A549 (cell line): ENCODE results near the gene RASSF4. TPM values are rescaled to one million over a fixed set of nuclear protein-coding genes. Genes with fewer than 3 reads are reported as not detected.

Experiments used
- ATAC-seq, 2 experiments: fragments of 200-7000 bp in 1 of 2; fragments of >200 bp in 1 of 2; cut with Nextera tagmentation in 1 of 2; cut with Tn5 transposase in 1 of 2; 3 replicates each; pipeline versions ENCODE4 v1.8.0 to v1.9.1; 2018 to 2020; ENCODE audit warnings: mild to moderate bottlenecking in 1 of 2, moderate library complexity in 1 of 2
- CTCF ChIA-PET: fragments of 300-600 bp; sonication (Branson Sonifier 250); formaldehyde crosslinking; extraction: SDS; loops from one replicate; lab custom pipeline; 2021; ENCODE audit warnings: antibody characterized with exemption, inconsistent platforms; lab: Yijun Ruan, JAX
- POLR2A ChIA-PET: fragments of 350-600 bp; formaldehyde crosslinking; extraction: SDS; loops from one replicate; lab custom pipeline; 2021; ENCODE audit warnings: antibody characterized with exemption, inconsistent platforms; lab: Yijun Ruan, JAX
- DNase-seq, 2 experiments: peaks; one replicate each; pipeline versions ENCODE4 v3.0.0 to v3.0.0-alpha.2; 2011 to 2016; ENCODE audit warnings: low read depth in 1 of 2, low spot score in 1 of 2
- FAIRE-seq: peaks from 2 replicates; lab custom pipeline; 2011; peaks lifted over from hg19 to GRCh38; lab: Jason Lieb, UNC
- H3K27ac ChIP-seq, 2 experiments: fragments of >200 bp; sonication (Bioruptor Twin); formaldehyde crosslinking; 3 replicates each; pipeline ENCODE4 v1.5.1; 2016 to 2017
- H3K4me1 ChIP-seq: fragments of >200 bp; sonication (Bioruptor Twin); formaldehyde crosslinking; 3 replicates; pipeline ENCODE4 v1.6.1; 2016
- H3K4me2 ChIP-seq: fragments of >200 bp; sonication (Bioruptor Twin); formaldehyde crosslinking; 3 replicates; pipeline ENCODE4 v1.6.1; 2016
- H3K4me3 ChIP-seq: fragments of >200 bp; sonication (Bioruptor Twin); formaldehyde crosslinking; 3 replicates; pipeline ENCODE4 v1.5.1; 2016
- H3K9me3 ChIP-seq: fragments of >200 bp; sonication (Bioruptor Twin); formaldehyde crosslinking; 3 replicates; pipeline ENCODE4 v1.6.1; 2016
- CBX2 ChIP-seq: fragments of 200-600 bp; sonication (generic); IDR thresholded peaks from 2 replicates; pipeline ENCODE4 v1.6.1; 2016; ENCODE audit warnings: low read depth, mild to moderate bottlenecking, borderline replicate concordance
- CBX8 ChIP-seq: fragments of 200-600 bp; sonication (generic); IDR thresholded peaks from 2 replicates; pipeline ENCODE4 v1.6.1; 2016
- CHD2 ChIP-seq: fragments of 150-350 bp; IDR thresholded peaks from 2 replicates; pipeline ENCODE4 v1.6.1; 2014; ENCODE audit warnings: low read length; ENCODE audit not compliant: partially characterized antibody
- CHD4 ChIP-seq: fragments of 200-600 bp; sonication (generic); IDR thresholded peaks from 2 replicates; pipeline ENCODE4 v1.6.1; 2016; ENCODE audit warnings: antibody characterized with exemption, mild to moderate bottlenecking, borderline replicate concordance
- EHMT2 ChIP-seq: fragments of 200-600 bp; sonication (generic); IDR thresholded peaks from 2 replicates; pipeline ENCODE4 v1.6.1; 2016; ENCODE audit warnings: antibody characterized with exemption, low read depth, mild to moderate bottlenecking, moderate library complexity
- EP300 ChIP-seq, 2 experiments: fragments of >200 bp; sonication (Bioruptor Twin); formaldehyde crosslinking; IDR thresholded peaks; 2 replicates in 1 of 2; 3 replicates in 1 of 2; pipeline ENCODE4 v1.6.1; 2016 to 2017
- HEYL ChIP-seq: fragments of 250-450 bp; sonication (Bioruptor Pico); IDR thresholded peaks from 2 replicates; pipeline ENCODE4 v1.8.0; 2021; ENCODE audit warnings: mild to moderate bottlenecking, moderate library complexity
- HOXB13 ChIP-seq: fragments of 250-450 bp; sonication (Bioruptor Pico); IDR thresholded peaks from 2 replicates; pipeline ENCODE4 v1.5.0; 2020; ENCODE audit warnings: low read depth, mild to moderate bottlenecking, moderate library complexity
- JUN ChIP-seq, 2 experiments: fragments of >200 bp; sonication (Bioruptor Twin); formaldehyde crosslinking; IDR thresholded peaks; 2 replicates in 1 of 2; 3 replicates in 1 of 2; pipeline ENCODE4 v1.6.1; 2016 to 2017
- KDM1A ChIP-seq: fragments of 200-600 bp; sonication (generic); IDR thresholded peaks from 2 replicates; pipeline ENCODE4 v1.6.1; 2016; ENCODE audit warnings: low read depth, mild to moderate bottlenecking
- KDM5A ChIP-seq: fragments of 200-600 bp; sonication (generic); IDR thresholded peaks from 2 replicates; pipeline ENCODE4 v1.6.1; 2016; ENCODE audit warnings: antibody characterized with exemption, mild to moderate bottlenecking
- MAZ ChIP-seq: fragments of 150-350 bp; IDR thresholded peaks from 2 replicates; pipeline ENCODE4 v1.6.1; 2014; ENCODE audit warnings: antibody characterized with exemption, low read depth, low read length, borderline replicate concordance
- NFE2L2 ChIP-seq: fragments of 150-350 bp; conservative IDR thresholded peaks from 2 replicates; pipeline ENCODE4 v1.6.1; 2014; ENCODE audit warnings: low read length
- NPAS2 ChIP-seq: fragments of 250-450 bp; sonication (Bioruptor Pico); IDR thresholded peaks from 2 replicates; pipeline ENCODE4 v1.8.0; 2022; ENCODE audit warnings: mild to moderate bottlenecking, moderate library complexity, borderline replicate concordance
- POLR2A ChIP-seq: IDR thresholded peaks from 2 replicates; pipeline ENCODE4 v1.6.1; 2012; ENCODE audit warnings: mild to moderate bottlenecking, low read length
- RAD21 ChIP-seq, 2 experiments: fragments of >200 bp in 1 of 2; sonication (Bioruptor Twin) in 1 of 2; formaldehyde crosslinking in 1 of 2; IDR thresholded peaks in 1 of 2; conservative IDR thresholded peaks in 1 of 2; 2 replicates in 1 of 2; 3 replicates in 1 of 2; pipeline ENCODE4 v1.6.1; 2012 to 2018; ENCODE audit warnings: inconsistent platforms in 1 of 2
- RCOR1 ChIP-seq: fragments of 150-350 bp; IDR thresholded peaks from 2 replicates; pipeline ENCODE4 v1.6.1; 2014; ENCODE audit warnings: antibody characterized with exemption, low read length, low read depth
- RFX5 ChIP-seq: fragments of 450-650 bp; IDR thresholded peaks from 2 replicates; pipeline ENCODE4 v1.7.1; 2014; ENCODE audit warnings: antibody characterized with exemption, mild to moderate bottlenecking, moderate library complexity
- RNF2 ChIP-seq: fragments of 200-600 bp; sonication (generic); IDR thresholded peaks from 2 replicates; pipeline ENCODE4 v1.6.1; 2016; ENCODE audit warnings: low read depth, mild to moderate bottlenecking, antibody characterized with exemption, moderate library complexity, borderline replicate concordance
- SMC3 ChIP-seq: fragments of >200 bp; sonication (Bioruptor Twin); formaldehyde crosslinking; IDR thresholded peaks from 3 replicates; pipeline ENCODE4 v1.6.1; 2018; ENCODE audit warnings: inconsistent platforms
- ZFP36 ChIP-seq: fragments of 450-650 bp; IDR thresholded peaks from 2 replicates; pipeline ENCODE4 v1.6.1; 2014; ENCODE audit warnings: borderline replicate concordance; ENCODE audit not compliant: partially characterized antibody
- ZNF302 ChIP-seq: fragments of 250-450 bp; sonication (Bioruptor Pico); IDR thresholded peaks from 2 replicates; pipeline ENCODE4 v1.9.0; 2021; ENCODE audit warnings: inconsistent platforms, mild to moderate bottlenecking, moderate library complexity
- WGBS: methylation state at CpG from one replicate; pipeline ENCODE4 v1.1.6; 2017; ENCODE audit errors: missing lambda C conversion rate; 5-methylcytosine and 5-hydroxymethylcytosine counted together
- polyA plus RNA-seq, 4 experiments: library from polyadenylated mRNA; depleted of rRNA in 3 of 4; stranded (reverse); fragments of >200 nt; fragmentation: RNase III in 1 of 4; extraction: RNeasy Plus Mini Kit Qiagen cat#74134 plus additional on column Dnase treatment in 1 of 4; gene quantifications; 2 replicates in 3 of 4; 3 replicates in 1 of 4; pipeline ENCODE4 v1.2.3, GENCODE V29; 2011 to 2017
- TF ChIP-seq, protein P1 (sequence below): fragments of 250-450 bp; sonication (Bioruptor Pico); IDR thresholded peaks from 2 replicates; pipeline ENCODE4 v1.5.0; 2020; ENCODE audit warnings: low read depth, mild to moderate bottlenecking, moderate library complexity
- TF ChIP-seq, protein P2 (sequence below): fragments of 450-650 bp; IDR thresholded peaks from 2 replicates; pipeline ENCODE4 v1.6.1; 2014; ENCODE audit warnings: antibody characterized with exemption
- TF ChIP-seq, protein P3 (sequence below): IDR thresholded peaks from 2 replicates; pipeline ENCODE4 v1.6.1; 2012
- TF ChIP-seq, protein P4 (sequence below): IDR thresholded peaks from 2 replicates; pipeline ENCODE4 v1.6.1; 2012; ENCODE audit warnings: low read depth, borderline replicate concordance
- TF ChIP-seq, protein P5 (sequence below): fragments of >200 bp; sonication (Bioruptor Twin); formaldehyde crosslinking; IDR thresholded peaks from 3 replicates; pipeline ENCODE4 v1.6.1; 2016

RASSF4 gene
- polyA plus RNA-seq, 2 of the 4 experiments (the other 2 are of a cell fraction): 1.9 to 2.2 TPM

DNA sequence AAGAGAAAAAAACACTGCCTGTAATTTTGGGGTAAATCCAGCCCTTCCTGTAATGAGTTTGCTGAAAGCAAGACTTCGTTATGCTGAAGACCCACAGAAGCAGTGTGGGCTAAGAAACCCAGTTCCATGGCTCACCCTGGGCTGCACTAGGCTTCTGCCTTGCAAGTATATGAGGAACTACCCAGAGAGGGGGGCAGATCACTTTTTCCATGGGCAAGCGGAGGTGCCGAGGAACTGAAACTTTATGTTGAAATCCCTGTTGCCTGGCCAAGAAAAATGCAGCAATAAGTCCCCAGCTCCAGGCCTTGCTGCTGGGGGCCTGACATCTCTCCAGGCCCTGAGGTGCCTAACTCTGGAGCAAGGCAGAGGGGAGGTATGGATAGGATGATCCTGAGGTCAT is 8.5 kb downstream of the RASSF4 start:
- H3K4me1 ChIP-seq: peaks cover 7% of the 10 kb centered on the region; the same call in 2 of the 3 replicates
- H3K9me3 ChIP-seq: no peaks in the 10 kb centered on the region
- TF ChIP-seq RFX5 (no peak), RCOR1 (no peak), MAZ (no peak), NPAS2 (no peak)
- TF ChIP-seq, protein P1, sequence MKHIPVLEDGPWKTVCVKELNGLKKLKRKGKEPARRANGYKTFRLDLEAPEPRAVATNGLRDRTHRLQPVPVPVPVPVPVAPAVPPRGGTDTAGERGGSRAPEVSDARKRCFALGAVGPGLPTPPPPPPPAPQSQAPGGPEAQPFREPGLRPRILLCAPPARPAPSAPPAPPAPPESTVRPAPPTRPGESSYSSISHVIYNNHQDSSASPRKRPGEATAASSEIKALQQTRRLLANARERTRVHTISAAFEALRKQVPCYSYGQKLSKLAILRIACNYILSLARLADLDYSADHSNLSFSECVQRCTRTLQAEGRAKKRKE: no peak
- ChIA-PET CTCF (interaction anchor here (1.0 to 5.3 kb wide), 5 partner anchors 13 to 282 kb away, joined by 3 to 29 read pairs (median 4); no protein-coding TSS in a partner anchor), POLR2A (interaction anchor here (1.9 kb wide), 1 partner anchor 11 kb away, joined by 6 read pairs; the partner anchor contains the start of gene DEPP1)
- no peak for FAIRE-seq
- H3K27ac ChIP-seq: no peak overlapping the region
- ATAC-seq: no peak
- 83% methylated on average over 3 of the region's 3 CpGs for WGBS
- no peak overlapping the region for H3K4me3 ChIP-seq
- H3K4me2 ChIP-seq: no peak overlapping the region
- DNase-seq: no peak

DNA sequence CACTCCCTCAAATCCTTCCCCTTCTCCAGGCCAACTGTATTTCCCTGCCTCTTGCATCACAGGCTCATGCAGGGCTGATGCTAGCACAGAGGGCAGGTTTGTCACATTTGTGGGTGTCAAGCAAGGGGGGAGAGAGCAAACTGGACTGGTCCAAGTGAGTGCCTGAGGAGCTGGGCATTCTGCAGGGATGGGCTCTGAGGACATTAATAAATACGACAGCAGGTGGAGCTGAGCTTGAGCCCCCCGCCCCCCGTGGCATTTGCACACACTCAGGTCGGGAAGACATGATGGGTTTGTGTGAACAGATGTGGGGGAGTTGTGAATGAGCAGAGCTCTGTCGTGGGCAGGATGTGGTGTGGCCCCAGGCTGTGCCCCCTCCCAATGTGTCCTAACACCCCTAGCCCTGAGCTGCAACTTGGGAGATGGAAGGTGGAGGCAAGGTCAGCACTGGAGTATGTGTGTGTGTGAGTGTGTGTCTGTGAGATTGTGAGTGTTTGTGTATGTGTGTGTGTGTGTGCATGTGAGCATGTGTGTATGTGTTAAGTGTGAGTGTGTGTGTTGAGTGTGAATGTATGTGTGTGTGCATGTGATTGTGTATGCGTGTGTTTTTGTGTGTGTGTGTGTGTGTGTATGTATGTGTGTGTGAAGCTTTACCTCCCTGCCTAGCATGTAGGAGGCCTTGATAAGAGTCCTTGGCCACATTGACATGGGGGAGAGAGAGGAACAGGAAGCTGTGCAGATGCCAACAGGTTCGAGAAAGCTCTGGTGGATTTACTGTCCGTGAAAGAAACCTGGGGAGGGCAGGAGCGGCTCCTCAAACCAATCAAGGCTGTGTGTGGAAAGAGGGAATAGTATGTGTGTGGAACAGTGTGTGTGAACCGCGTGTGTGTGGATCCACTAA is 9.1 kb downstream of the RASSF4 start:
- TF ChIP-seq RNF2 (no peak), EP300 (IDR thresholded peaks at IDR 0.05) (no peak), NPAS2 (no peak), KDM5A (no peak), CBX2 (no peak), CHD2 (no peak), RCOR1 (no peak), JUN (IDR thresholded peaks at IDR 0.05) (no peak), ZNF302 (no peak)
- TF ChIP-seq, protein P2, sequence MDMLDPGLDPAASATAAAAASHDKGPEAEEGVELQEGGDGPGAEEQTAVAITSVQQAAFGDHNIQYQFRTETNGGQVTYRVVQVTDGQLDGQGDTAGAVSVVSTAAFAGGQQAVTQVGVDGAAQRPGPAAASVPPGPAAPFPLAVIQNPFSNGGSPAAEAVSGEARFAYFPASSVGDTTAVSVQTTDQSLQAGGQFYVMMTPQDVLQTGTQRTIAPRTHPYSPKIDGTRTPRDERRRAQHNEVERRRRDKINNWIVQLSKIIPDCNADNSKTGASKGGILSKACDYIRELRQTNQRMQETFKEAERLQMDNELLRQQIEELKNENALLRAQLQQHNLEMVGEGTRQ: no peak
- TF ChIP-seq, protein P1: no peak
- TF ChIP-seq, all 56 proteins: peak for 0
- 75% methylated on average over 11 of the region's 11 CpGs for WGBS
- Histone ChIP-seq H3K4me1 (peaks cover 7% of the 10 kb centered on the region; the same call in 2 of the 3 replicates), H3K4me2 (no peak overlapping the region), H3K27ac (no peak overlapping the region), H3K4me3 (no peak overlapping the region), H3K9me3 (no peaks in the 10 kb centered on the region)
- ChIA-PET POLR2A (interaction anchor here (0.9 to 1.9 kb wide), 3 partner anchors 10 kb away, joined by 3 to 6 read pairs (median 3); partner anchors contain the start of gene DEPP1), CTCF (interaction anchor here (1.0 to 5.3 kb wide), 5 partner anchors 10 to 282 kb away, joined by 3 to 29 read pairs (median 3); partner anchors contain the start of gene DEPP1)
- DNase-seq (no peak), FAIRE-seq (no peak), ATAC-seq (no peak)

DNA sequence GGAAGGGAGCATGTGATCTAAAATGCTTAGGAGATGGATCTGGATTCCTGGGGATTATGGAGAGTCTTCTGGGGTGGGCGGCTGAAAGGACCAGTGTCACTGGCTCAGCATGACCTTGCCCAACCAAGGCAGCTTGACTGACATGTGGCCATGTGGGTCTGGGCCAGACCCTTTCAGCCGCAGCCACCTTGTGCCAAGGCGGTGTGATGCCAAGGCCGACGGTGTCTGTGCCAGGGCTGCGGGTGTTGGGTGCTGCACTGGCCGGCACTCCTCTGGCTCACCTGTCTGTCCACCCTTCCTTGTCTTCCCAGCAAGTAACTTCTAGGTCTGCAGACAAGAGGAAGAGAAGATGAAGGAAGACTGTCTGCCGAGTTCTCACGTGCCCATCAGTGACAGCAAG is 10.3 kb downstream of the RASSF4 start:
- H3K9me3 ChIP-seq: no peaks in the 10 kb centered on the region
- CTCF ChIA-PET: interaction anchor here (1.2 to 5.3 kb wide), 2 partner anchors 12 to 37 kb away, joined by 3 to 29 read pairs; no protein-coding TSS in a partner anchor
- no peak for FAIRE-seq

More for the DNA sequence above, 10.3 kb downstream of the RASSF4 start:
- TF ChIP-seq, protein P3, sequence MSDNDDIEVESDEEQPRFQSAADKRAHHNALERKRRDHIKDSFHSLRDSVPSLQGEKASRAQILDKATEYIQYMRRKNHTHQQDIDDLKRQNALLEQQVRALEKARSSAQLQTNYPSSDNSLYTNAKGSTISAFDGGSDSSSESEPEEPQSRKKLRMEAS: no peak
- no peak for TF ChIP-seq EHMT2
- TF ChIP-seq ZFP36: no peak
- TF ChIP-seq POLR2A: no peak
- no peak for TF ChIP-seq NFE2L2
- TF ChIP-seq KDM1A: no peak
- TF ChIP-seq, protein P4, sequence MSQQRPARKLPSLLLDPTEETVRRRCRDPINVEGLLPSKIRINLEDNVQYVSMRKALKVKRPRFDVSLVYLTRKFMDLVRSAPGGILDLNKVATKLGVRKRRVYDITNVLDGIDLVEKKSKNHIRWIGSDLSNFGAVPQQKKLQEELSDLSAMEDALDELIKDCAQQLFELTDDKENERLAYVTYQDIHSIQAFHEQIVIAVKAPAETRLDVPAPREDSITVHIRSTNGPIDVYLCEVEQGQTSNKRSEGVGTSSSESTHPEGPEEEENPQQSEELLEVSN: no peak
- no peak for TF ChIP-seq SMC3
- no peak for TF ChIP-seq RAD21 (conservative IDR thresholded peaks at IDR 0.05 in 1 of 2, IDR thresholded peaks at IDR 0.05 in 1 of 2)
- TF ChIP-seq CBX8: no peak
- no peak for TF ChIP-seq HEYL (CRISPR knock-in tag)
- TF ChIP-seq, protein P5, sequence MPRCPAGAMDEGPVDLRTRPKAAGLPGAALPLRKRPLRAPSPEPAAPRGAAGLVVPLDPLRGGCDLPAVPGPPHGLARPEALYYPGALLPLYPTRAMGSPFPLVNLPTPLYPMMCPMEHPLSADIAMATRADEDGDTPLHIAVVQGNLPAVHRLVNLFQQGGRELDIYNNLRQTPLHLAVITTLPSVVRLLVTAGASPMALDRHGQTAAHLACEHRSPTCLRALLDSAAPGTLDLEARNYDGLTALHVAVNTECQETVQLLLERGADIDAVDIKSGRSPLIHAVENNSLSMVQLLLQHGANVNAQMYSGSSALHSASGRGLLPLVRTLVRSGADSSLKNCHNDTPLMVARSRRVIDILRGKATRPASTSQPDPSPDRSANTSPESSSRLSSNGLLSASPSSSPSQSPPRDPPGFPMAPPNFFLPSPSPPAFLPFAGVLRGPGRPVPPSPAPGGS: no peak
- TF ChIP-seq HOXB13 (CRISPR knock-in tag): no peak
- no peak for TF ChIP-seq CHD4
- DNase-seq (no peak), ATAC-seq (no peak)
- no peak overlapping the region for H3K27ac ChIP-seq
- H3K4me2 ChIP-seq: no peak overlapping the region
- WGBS: 84% methylated on average over 7 of the region's 9 CpGs
- peaks cover 12% of the 10 kb centered on the region; the same call in 2 of the 3 replicates for H3K4me1 ChIP-seq
- POLR2A ChIA-PET: no interaction called here
- H3K4me3 ChIP-seq: no peak overlapping the region
